BE2C (cell line): ENCODE results near the gene TPCN2.

Experiments used
- DNase-seq: peaks from one replicate; pipeline ENCODE4 v3.0.0-alpha.2; 2020
- H3K27me3 ChIP-seq: fragments of 250-450 bp; sonication (Bioruptor Pico); 2 replicates; pipeline ENCODE4 v1.5.1; 2020; ENCODE audit warnings: mild to moderate bottlenecking
- H3K36me3 ChIP-seq: fragments of 250-450 bp; sonication (Bioruptor Pico); 2 replicates; pipeline ENCODE4 v1.5.1; 2020; ENCODE audit warnings: mild to moderate bottlenecking
- H3K4me1 ChIP-seq: fragments of 250-450 bp; sonication (Bioruptor Pico); 2 replicates; pipeline ENCODE4 v1.5.1; 2020
- H3K4me3 ChIP-seq: 2 replicates; pipeline ENCODE4 v1.5.1; 2011; ENCODE audit warnings: low read depth, low read length
- H3K9me3 ChIP-seq: fragments of 250-450 bp; sonication (Bioruptor Pico); 2 replicates; pipeline ENCODE4 v1.5.1; 2020
- CTCF ChIP-seq: IDR thresholded peaks from 2 replicates; pipeline ENCODE4 v1.5.1; 2012; ENCODE audit warnings: mild to moderate bottlenecking, low read depth, low read length

TPCN2 gene

GRCh38 chr11:69057236-69057635 lies 8.5 kb downstream of the TPCN2 start:
- no peak for TF ChIP-seq CTCF
- no peaks in the 10 kb centered on the region for H3K27me3 ChIP-seq
- no peaks in the 10 kb centered on the region for H3K9me3 ChIP-seq
- no peak for DNase-seq
- H3K4me3 ChIP-seq = no peak overlapping the region
- H3K4me1 ChIP-seq = peaks cover 5% of the 10 kb centered on the region
- peaks cover 14% of the 10 kb centered on the region for H3K36me3 ChIP-seq

GRCh38 chr11:69057801-69058200 lies 9.1 kb downstream of the TPCN2 start:
- no peak for TF ChIP-seq CTCF
- H3K4me1 ChIP-seq = peaks cover 5% of the 10 kb centered on the region
- H3K27me3 ChIP-seq = no peaks in the 10 kb centered on the region
- H3K4me3 ChIP-seq = no peak overlapping the region
- H3K9me3 ChIP-seq = no peaks in the 10 kb centered on the region
- H3K36me3 ChIP-seq = peaks cover 14% of the 10 kb centered on the region
- no peak for DNase-seq

- H3K27me3 ChIP-seq = no peaks in the 10 kb centered on the region
- no peak for DNase-seq
- no peak for TF ChIP-seq CTCF
- no peaks in the 10 kb centered on the region for H3K9me3 ChIP-seq
- peaks cover 5% of the 10 kb centered on the region for H3K4me1 ChIP-seq
- H3K4me3 ChIP-seq = no peak overlapping the region
- H3K36me3 ChIP-seq = peaks cover 18% of the 10 kb centered on the region
Observed at GRCh38 chr11:69058511-69059270, 10.0 kb downstream of the TPCN2 start.

- DNase-seq = no peak
- no peaks in the 10 kb centered on the region for H3K9me3 ChIP-seq
- no peak for TF ChIP-seq CTCF
- H3K4me1 ChIP-seq = peaks cover 5% of the 10 kb centered on the region
- no peak overlapping the region for H3K4me3 ChIP-seq
- H3K27me3 ChIP-seq = no peaks in the 10 kb centered on the region
- peaks cover 19% of the 10 kb centered on the region for H3K36me3 ChIP-seq
Observed at GRCh38 chr11:69059429-69059828, 10.7 kb downstream of the TPCN2 start.

- H3K36me3 ChIP-seq = peaks cover 18% of the 10 kb centered on the region
- no peak for TF ChIP-seq CTCF
- no peaks in the 10 kb centered on the region for H3K27me3 ChIP-seq
- H3K4me3 ChIP-seq = no peak overlapping the region
- H3K4me1 ChIP-seq = peaks cover 5% of the 10 kb centered on the region
- DNase-seq = no peak
- no peaks in the 10 kb centered on the region for H3K9me3 ChIP-seq
Observed at GRCh38 chr11:69059985-69060384, 11.3 kb downstream of the TPCN2 start.
